Activated CD8-positive, alpha-beta memory T cell treated with anti-CD3 and anti-CD28 coated beads, Interleukin-2, amount 50 U/mL, for 24 hours (primary cell): ENCODE results near the gene ADGRD2.

Source experiments
- DNase-seq: peaks from one replicate; pipeline ENCODE4 v3.0.0-alpha.2; 2020; ENCODE audit errors: extremely low read depth

Gene ADGRD2

GRCh38 chr9:124438091-124438490, 12.2 kb upstream of the ADGRD2 start:
- no peak for DNase-seq

GRCh38 chr9:124439086-124439485, 11.2 kb upstream of the ADGRD2 start:
- DNase-seq: no peak

GRCh38 chr9:124439686-124440243, 10.5 kb upstream of the ADGRD2 start:
- no peak for DNase-seq

GRCh38 chr9:124440786-124441185, 9.5 kb upstream of the ADGRD2 start:
- no peak for DNase-seq

- no peak for DNase-seq
Measured at GRCh38 chr9:124441291-124441690, 9.0 kb upstream of the ADGRD2 start.

GRCh38 chr9:124442379-124442778, 7.9 kb upstream of the ADGRD2 start:
- no peak for DNase-seq

GRCh38 chr9:124442826-124443225, 7.4 kb upstream of the ADGRD2 start:
- no peak for DNase-seq

- DNase-seq: no peak
Measured at GRCh38 chr9:124443625-124444024, 6.6 kb upstream of the ADGRD2 start.

- DNase-seq: no peak
Measured at GRCh38 chr9:124444166-124444565, 6.1 kb upstream of the ADGRD2 start.

GRCh38 chr9:124447297-124447661, 3.0 kb upstream of the ADGRD2 start:
- DNase-seq: no peak

- no peak for DNase-seq
Measured at GRCh38 chr9:124448019-124448418, 2.2 kb upstream of the ADGRD2 start.

- no peak for DNase-seq
Measured at GRCh38 chr9:124449381-124450151, 685 bp upstream of the ADGRD2 start.

- no peak for DNase-seq
Measured at GRCh38 chr9:124450931-124451661, 845 bp downstream of the ADGRD2 start.

GRCh38 chr9:124452326-124452725, 2.1 kb downstream of the ADGRD2 start:
- no peak for DNase-seq

GRCh38 chr9:124452841-124453585, 2.8 kb downstream of the ADGRD2 start:
- no peak for DNase-seq

GRCh38 chr9:124453586-124454191, 3.4 kb downstream of the ADGRD2 start:
- DNase-seq: no peak

- no peak for DNase-seq
Measured at GRCh38 chr9:124454296-124454695, 4.0 kb downstream of the ADGRD2 start.

GRCh38 chr9:124454791-124455443, 4.7 kb downstream of the ADGRD2 start:
- DNase-seq: no peak

- no peak for DNase-seq
Measured at GRCh38 chr9:124455820-124456219, 5.6 kb downstream of the ADGRD2 start.

- DNase-seq: no peak
Measured at GRCh38 chr9:124456341-124457078, 6.3 kb downstream of the ADGRD2 start.
